ENCODE measurements around the gene FBXW9. TPM values are rescaled to one million over a fixed set of nuclear protein-coding genes. Genes with fewer than 3 reads are reported as not detected.
A peak's percentile ranks its signal among the peaks of the same experiment; 100 is the strongest.
"Not testable (repeated sequence)": the region's sequence is repeated elsewhere in the genome, so short reads cannot be mapped to it uniquely, and the experiment has no call there.

Gene FBXW9
- total RNA-seq, 6 experiments from 2014 or later = 1.6 to 4.9 (median 2.6) TPM

GRCh38 chr19:12720851-12721655, 24.6 kb upstream of the FBXW9 start:
- Histone ChIP-seq H3K27ac (peak overlapping the region; percentile 21 to 81 (median 71)), H3K4me3 (peak overlapping the region; percentile 56 to 75 (median 60)), H3K27me3 (no peaks in the 10 kb centered on the region), H3K36me3 (peaks cover 0 to 9% (median 5%) of the 10 kb centered on the region in 4 donors), H3K9me3 (no peaks in the 10 kb centered on the region), H3K4me1 (peaks cover 0 to 17% (median 4%) of the 10 kb centered on the region in 4 donors)
- TF ChIP-seq POLR2A (IDR thresholded peaks at IDR 0.05) = no peak
- TF ChIP-seq CTCF (IDR thresholded peaks at IDR 0.05) = no peak
- intact Hi-C loops (cut with DNase I) = loop anchor here in 1 of 2 donors (10.0 kb wide), 1 partner anchor 54 kb away; the partner anchor contains the start of gene HOOK2
- DNase-seq = peak in 1 of 3 donors; percentile 38
- whole genome bisulfite sequencing (ENCODE audit: insufficient coverage, low coverage, low lambda C conversion rate, missing lambda C conversion rate) = 0% methylated on average over 6 of the region's 59 CpGs
- peak in 3 of 4 donors; percentile 3 to 15 (median 12) for ATAC-seq

- TF ChIP-seq POLR2A (IDR thresholded peaks at IDR 0.05) (no peak), CTCF (IDR thresholded peaks at IDR 0.05) (no peak)
- Histone ChIP-seq H3K27ac (no peak overlapping the region), H3K36me3 (peaks cover 3 to 14% (median 7%) of the 10 kb centered on the region in 4 donors), H3K27me3 (no peaks in the 10 kb centered on the region), H3K4me1 (peaks cover 0 to 19% (median 4%) of the 10 kb centered on the region in 4 donors), H3K9me3 (no peaks in the 10 kb centered on the region), H3K4me3 (no peak overlapping the region)
- 84% methylated on average over 6 of the region's 10 CpGs for WGBS (ENCODE audit: insufficient coverage, low coverage, low lambda C conversion rate, missing lambda C conversion rate)
- intact Hi-C loops (cut with DNase I) = loop anchor here in 1 of 2 donors (10.0 kb wide), 1 partner anchor 55 kb away; the partner anchor contains the start of gene HOOK2
- ATAC-seq = no peak
- no peak for DNase-seq
Measured at GRCh38 chr19:12720296-12720695, 23.9 kb upstream of the FBXW9 start.

- WGBS (ENCODE audit: insufficient coverage, low coverage, low lambda C conversion rate, missing lambda C conversion rate) = 77% methylated on average over 2 of the region's 3 CpGs
- H3K4me1 ChIP-seq = peaks cover 0 to 7% (median under 1%) of the 10 kb centered on the region in 4 donors
- no peaks in the 10 kb centered on the region for H3K27me3 ChIP-seq
- peak in 1 of 4 donors; percentile 40 for ATAC-seq
- intact Hi-C loops (cut with DNase I) = no loop called here
- DNase-seq = no peak
- TF ChIP-seq CTCF (IDR thresholded peaks at IDR 0.05) (no peak), POLR2A (IDR thresholded peaks at IDR 0.05) (no peak)
- H3K27ac ChIP-seq = no peak overlapping the region
- peaks cover 16 to 46% (median 33%) of the 10 kb centered on the region in 4 donors for H3K36me3 ChIP-seq
- H3K9me3 ChIP-seq = no peaks in the 10 kb centered on the region
- H3K4me3 ChIP-seq = no peak overlapping the region
Measured at GRCh38 chr19:12715929-12716328, 19.5 kb upstream of the FBXW9 start.

- no peaks in the 10 kb centered on the region for H3K9me3 ChIP-seq
- no peak overlapping the region for H3K4me3 ChIP-seq
Measured at GRCh38 chr19:12715102-12715501, 18.7 kb upstream of the FBXW9 start.

GRCh38 chr19:12713304-12713703, 16.9 kb upstream of the FBXW9 start:
- H3K27me3 ChIP-seq; ATAC-seq; H3K27ac ChIP-seq; H3K4me3 ChIP-seq; H3K4me1 ChIP-seq; DNase-seq; intact Hi-C loops (cut with DNase I); H3K9me3 ChIP-seq: not testable (repeated sequence)
- peaks cover 23 to 62% (median 39%) of the 10 kb centered on the region in 4 donors for H3K36me3 ChIP-seq
- WGBS (ENCODE audit: insufficient coverage, low coverage, low lambda C conversion rate, missing lambda C conversion rate) = 92% methylated on average over 7 of the region's 9 CpGs

More at GRCh38 chr19:12715102-12715501, 18.7 kb upstream of the FBXW9 start:
- intact Hi-C loops (cut with DNase I) = no loop called here
- no peak for ATAC-seq
- WGBS (ENCODE audit: insufficient coverage, low coverage, low lambda C conversion rate, missing lambda C conversion rate) = no CpG with 5 or more reads among the region's 15 CpGs
- H3K27me3 ChIP-seq = no peaks in the 10 kb centered on the region
- TF ChIP-seq POLR2A (IDR thresholded peaks at IDR 0.05) (no peak), CTCF (IDR thresholded peaks at IDR 0.05) (no peak)
- peaks cover 0 to 3% (median under 1%) of the 10 kb centered on the region in 4 donors for H3K4me1 ChIP-seq
- H3K27ac ChIP-seq = no peak overlapping the region
- H3K36me3 ChIP-seq = peaks cover 23 to 54% (median 38%) of the 10 kb centered on the region in 4 donors
- DNase-seq = no peak
